Endothelial cell of umbilical vein (primary cell): ENCODE results near the gene ENC1. TPM values are rescaled to one million over a fixed set of nuclear protein-coding genes. Genes with fewer than 3 reads are reported as not detected.

Experiments
- BruUV-seq: library from RNA; stranded (reverse); fragments of 400-500 nt; replicated peaks from 2 replicates; lab custom pipeline; 2021; lab: Mats Ljungman, UMichigan
- CTCF ChIA-PET: fragments of 300-600, 350-600 bp; sonication (Branson Sonifier 250); formaldehyde crosslinking; loops from one replicate; lab custom pipeline; 2021; ENCODE audit warnings: antibody characterized with exemption, inconsistent platforms; lab: Charles Lee
- POLR2A ChIA-PET: fragments of 300-600, 350-600 bp; sonication (Branson Sonifier 250); formaldehyde crosslinking; loops from one replicate; lab custom pipeline; 2021; ENCODE audit warnings: antibody characterized with exemption, inconsistent platforms; lab: Charles Lee
- DNase-seq: peaks from one replicate; pipeline ENCODE4 v3.0.0-alpha.2; 2011; ENCODE audit warnings: low read depth, low spot score
- FAIRE-seq: peaks from 2 replicates; lab custom pipeline; 2011; peaks lifted over from hg19 to GRCh38; lab: Jason Lieb, UNC
- H2AFZ ChIP-seq: 2 replicates; pipeline ENCODE4 v1.6.0; 2012; ENCODE audit warnings: low read depth, low read length, control low read depth, inconsistent platforms
- H3K27ac ChIP-seq: 2 replicates; pipeline ENCODE4 v1.5.1; 2011; ENCODE audit warnings: low read depth, mild to moderate bottlenecking, control low read depth, low read length, moderate library complexity; ENCODE audit not compliant: insufficient read depth
- H3K27me3 ChIP-seq, 2 experiments: 2 replicates each; pipeline versions ENCODE4 v1.6.0 to v1.6.1; 2011; ENCODE audit warnings: low read length in 2 of 2, mixed read lengths in 1 of 2; ENCODE audit not compliant: control insufficient read depth in 2 of 2, insufficient read depth in 2 of 2
- H3K36me3 ChIP-seq, 2 experiments: 2 replicates in 1 of 2; 3 replicates in 1 of 2; pipeline ENCODE4 v1.5.1; 2011; ENCODE audit warnings: low read length in 2 of 2, mild to moderate bottlenecking in 1 of 2, moderate library complexity in 1 of 2; ENCODE audit not compliant: control insufficient read depth in 2 of 2, insufficient read depth in 2 of 2; ENCODE audit errors: extremely low read depth in 1 of 2
- H3K4me1 ChIP-seq: 3 replicates; pipeline ENCODE4 v1.5.1; 2011; ENCODE audit warnings: mild to moderate bottlenecking, low read length; ENCODE audit not compliant: control insufficient read depth, insufficient read depth; ENCODE audit errors: extremely low read depth
- H3K4me2 ChIP-seq: 2 replicates; pipeline ENCODE4 v1.6.1; 2011; ENCODE audit warnings: low read length, control low read depth, mixed read lengths; ENCODE audit not compliant: insufficient read depth
- H3K4me3 ChIP-seq, 3 experiments: fragments of 200-600 bp in 1 of 3; sonication (generic), shearing (Covaris generic) in 1 of 3; replicated peaks in 1 of 3; 2 replicates each; pipeline ENCODE4 v1.5.1; 2011 to 2016; ENCODE audit warnings: control low read depth in 3 of 3, low read length in 3 of 3, mild to moderate bottlenecking in 2 of 3, inconsistent platforms in 1 of 3, low read depth in 1 of 3, moderate library complexity in 1 of 3; ENCODE audit not compliant: insufficient read depth in 1 of 3
- H3K79me2 ChIP-seq: 2 replicates; pipeline ENCODE4 v1.6.0; 2012; ENCODE audit warnings: low read length, inconsistent platforms; ENCODE audit not compliant: control insufficient read depth, insufficient read depth
- H3K9ac ChIP-seq: replicated peaks from 2 replicates; pipeline ENCODE3; 2011; ENCODE audit warnings: low read length, control low read depth; ENCODE audit not compliant: insufficient read depth; ENCODE audit errors: extremely low read depth
- H3K9me1 ChIP-seq: replicated peaks from 3 replicates; pipeline ENCODE4 v1.6.0; 2011; ENCODE audit warnings: mild to moderate bottlenecking, low read length; ENCODE audit not compliant: control insufficient read depth, insufficient read depth; ENCODE audit errors: extremely low read depth
- H3K9me3 ChIP-seq: replicated peaks from 2 replicates; pipeline ENCODE4 v1.5.1; 2012; ENCODE audit warnings: low read length, inconsistent platforms; ENCODE audit not compliant: control insufficient read depth, insufficient read depth
- H4K20me1 ChIP-seq: replicated peaks from 2 replicates; pipeline ENCODE3; 2011; ENCODE audit warnings: mild to moderate bottlenecking, low read length; ENCODE audit not compliant: control insufficient read depth, insufficient read depth; ENCODE audit errors: extremely low read depth
- CTCF ChIP-seq, 2 donors: IDR thresholded peaks; 1 replicate in 1 of 2; 2 replicates in 1 of 2; pipeline ENCODE4 v1.5.1; 2011; ENCODE audit warnings: low read length in 2 of 2, mild to moderate bottlenecking in 2 of 2, moderate library complexity in 2 of 2, control low read depth in 1 of 2, inconsistent platforms in 1 of 2, low read depth in 1 of 2; ENCODE audit not compliant: insufficient read depth in 1 of 2; ENCODE audit errors: extremely low read depth in 1 of 2
- EZH2 ChIP-seq: IDR thresholded peaks from 2 replicates; pipeline ENCODE4 v1.6.1; 2012; ENCODE audit warnings: borderline replicate concordance, low read depth, mild to moderate bottlenecking, moderate library complexity, low read length, inconsistent platforms; ENCODE audit not compliant: severe bottlenecking
- FOS ChIP-seq: IDR thresholded peaks from 2 replicates; pipeline ENCODE4 v1.6.1; 2011; ENCODE audit warnings: mild to moderate bottlenecking, low read length, moderate library complexity, borderline replicate concordance; ENCODE audit not compliant: insufficient read depth
- GATA2 ChIP-seq: IDR thresholded peaks from 2 replicates; pipeline ENCODE4 v1.7.0; 2011; ENCODE audit warnings: low read depth, mild to moderate bottlenecking, moderate library complexity, mixed read lengths, low read length; ENCODE audit not compliant: insufficient read length, insufficient read depth
- JUN ChIP-seq: IDR thresholded peaks from 2 replicates; pipeline ENCODE4 v1.6.1; 2011; ENCODE audit warnings: borderline replicate concordance, low read depth; ENCODE audit not compliant: insufficient read length, insufficient read depth
- MYC ChIP-seq: IDR thresholded peaks from one replicate; pipeline ENCODE4 v1.6.1; 2011; ENCODE audit warnings: mild to moderate bottlenecking, low read depth, low read length
- POLR2A ChIP-seq: IDR thresholded peaks from 2 replicates; pipeline ENCODE4 v1.6.1; 2012; ENCODE audit warnings: low read depth, mild to moderate bottlenecking, control low read depth, low read length
- POLR2AphosphoS5 ChIP-seq: IDR thresholded peaks from 2 replicates; pipeline ENCODE4 v1.6.1; 2012; ENCODE audit warnings: low read depth, mild to moderate bottlenecking, control low read depth, low read length, moderate library complexity; ENCODE audit not compliant: insufficient read depth
- dilution Hi-C: fragments of 300-500 bp; cut with MboI; formaldehyde crosslinking; loops from one replicate; pipeline ENCODE4 v1.15.0; 2019; ENCODE audit warnings: low sequenced_read_pairs; ENCODE audit not compliant: extremely low pct_ligation_motif_present
- intact Hi-C: fragments of 100-400 bp; cut with micrococcal nuclease; formaldehyde crosslinking; loops from one replicate; pipeline ENCODE4 v1.10.0; 2022
- polyA plus RNA-seq, 4 experiments: library from polyadenylated mRNA; depleted of rRNA in 3 of 4; stranded (reverse) in 3 of 4; unstranded in 1 of 4; fragments of >200 nt; gene quantifications; 2 replicates each; pipeline versions ENCODE4 v1.2.1 to v1.2.3, GENCODE V29; 2011 to 2012; ENCODE audit warnings: missing spikeins in 1 of 4
- total RNA-seq: library from RNA; stranded (reverse); gene quantifications from 2 replicates; pipeline ENCODE4 v1.2.3, GENCODE V29; 2021
- TF ChIP-seq, protein P1 (sequence below): IDR thresholded peaks from 2 replicates; pipeline ENCODE4 v1.6.1; 2011; ENCODE audit not compliant: insufficient read depth, insufficient read length

The ENC1 gene
- total and polyA plus RNA-seq, 2 donors (not counting 3 experiments of a cell fraction or from before 2014, with no cell fraction given) = 42.2 to 53.3 TPM

GRCh38 chr5:74625742-74626241 is 14.7 kb downstream of the ENC1 start:
- ChIA-PET CTCF (interaction anchor here (0.6 to 3.6 kb wide), 4 partner anchors 10 to 161 kb away, joined by 3 to 11 read pairs (median 8); partner anchors contain the start of gene ENC1), POLR2A (no interaction called here)
- no peaks in the 10 kb centered on the region for H3K27me3 ChIP-seq
- FAIRE-seq (no peak), DNase-seq (peak; percentile 49)
- H3K4me3 ChIP-seq = no peak overlapping the region
- peaks cover 16% of the 10 kb centered on the region for H3K4me1 ChIP-seq
- no peak overlapping the region for H3K4me2 ChIP-seq
- TF ChIP-seq CTCF (IDR thresholded peaks at IDR 0.05; ENCODE audit: extremely low read depth in 1 of 2, insufficient read depth in 1 of 2, low read depth in 1 of 2, low read length in 2 of 2) (peak; percentile 18 to 36), POLR2A (no peak)
- H3K36me3 ChIP-seq = peaks cover 8 to 10% of the 10 kb centered on the region in 2 experiments
- H3K27ac ChIP-seq = no peak overlapping the region
- H4K20me1 ChIP-seq = no peaks in the 10 kb centered on the region
- H3K9ac ChIP-seq = no peak overlapping the region
- dilution Hi-C loops = no loop called here
- no TSS peak for BruUV-seq
- peaks cover 16% of the 10 kb centered on the region for H3K79me2 ChIP-seq
- no peaks in the 10 kb centered on the region for H3K9me3 ChIP-seq
- no peak overlapping the region for H2AFZ ChIP-seq
- intact Hi-C loops = no loop called here
- no peaks in the 10 kb centered on the region for H3K9me1 ChIP-seq

GRCh38 chr5:74624931-74625505 is 15.5 kb downstream of the ENC1 start:
- DNase-seq = no peak
- no peaks in the 10 kb centered on the region for H3K9me1 ChIP-seq
- intact Hi-C loops = no loop called here
- no peak overlapping the region for H3K9ac ChIP-seq
- H3K27me3 ChIP-seq = no peaks in the 10 kb centered on the region
- H3K4me2 ChIP-seq = no peak overlapping the region
- no peak overlapping the region for H2AFZ ChIP-seq
- H3K4me3 ChIP-seq = no peak overlapping the region
- ChIA-PET POLR2A (no interaction called here), CTCF (interaction anchor here (2.1 to 3.6 kb wide), 3 partner anchors 8 to 15 kb away, joined by 5 to 11 read pairs (median 9); partner anchors contain the start of gene ENC1)
- no TSS peak for BruUV-seq
- TF ChIP-seq GATA2 (no peak), JUN (no peak), FOS (no peak), EZH2 (no peak), CTCF (IDR thresholded peaks at IDR 0.05; ENCODE audit: extremely low read depth in 1 of 2, insufficient read depth in 1 of 2, low read depth in 1 of 2, low read length in 2 of 2) (no peak), POLR2A (no peak), POLR2AphosphoS5 (no peak), MYC (no peak)
- TF ChIP-seq, protein P1, sequence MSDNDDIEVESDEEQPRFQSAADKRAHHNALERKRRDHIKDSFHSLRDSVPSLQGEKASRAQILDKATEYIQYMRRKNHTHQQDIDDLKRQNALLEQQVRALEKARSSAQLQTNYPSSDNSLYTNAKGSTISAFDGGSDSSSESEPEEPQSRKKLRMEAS = no peak
- peaks cover 12% of the 10 kb centered on the region for H3K79me2 ChIP-seq
- peaks cover 8% of the 10 kb centered on the region for H3K4me1 ChIP-seq
- dilution Hi-C loops = no loop called here
- no peaks in the 10 kb centered on the region for H4K20me1 ChIP-seq
- H3K27ac ChIP-seq = no peak overlapping the region
- H3K36me3 ChIP-seq = peaks cover 8 to 10% of the 10 kb centered on the region in 2 experiments
- no peaks in the 10 kb centered on the region for H3K9me3 ChIP-seq
- no peak for FAIRE-seq
